Measurements from ENCODE around the gene NCOR2.

The NCOR2 gene

GRCh38 chr12:124525927-124526692 lies 41.3 kb downstream of the NCOR2 start:
- no peak for DNase-seq (ENCODE audit: low read depth)

GRCh38 chr12:124525455-124525854 lies 42.0 kb downstream of the NCOR2 start:
- no peak for DNase-seq (ENCODE audit: low read depth)

- DNase-seq (ENCODE audit: low read depth): peak; percentile 83
These were observed 43.0 kb downstream of the NCOR2 start for GRCh38 chr12:124524231-124524925.

- DNase-seq (ENCODE audit: low read depth): no peak
These were observed 44.3 kb downstream of the NCOR2 start for GRCh38 chr12:124523071-124523470.

- no peak for DNase-seq (ENCODE audit: low read depth)
These were observed 46.5 kb downstream of the NCOR2 start for GRCh38 chr12:124520907-124521306.

GRCh38 chr12:124520265-124520701 lies 47.1 kb downstream of the NCOR2 start:
- DNase-seq (ENCODE audit: low read depth): no peak

- no peak for DNase-seq (ENCODE audit: low read depth)
These were observed 47.7 kb downstream of the NCOR2 start for GRCh38 chr12:124519746-124520145.

- DNase-seq (ENCODE audit: low read depth): peak; percentile 98
These were observed 49.1 kb downstream of the NCOR2 start for GRCh38 chr12:124518051-124518932.
